Tibial nerve (tissue), 3 donors: ENCODE data around the gene FBXL22.

Experiments used
- CTCF ChIP-seq, 5 experiments: fragments of 200-600 bp in 3 of 5; fragments of 450-650 bp in 2 of 5; sonication (generic) in 3 of 5; IDR thresholded peaks; one replicate each; pipeline ENCODE4 v1.5.1; 2016 to 2019; ENCODE audit warnings: antibody characterized with exemption in 5 of 5, mild to moderate bottlenecking in 3 of 5, moderate library complexity in 2 of 5
- POLR2A ChIP-seq, 2 donors: fragments of 450-650 bp; IDR thresholded peaks; one replicate each; pipeline ENCODE4 v1.6.1; 2017; ENCODE audit warnings: antibody characterized with exemption in 2 of 2, mild to moderate bottlenecking in 2 of 2, moderate library complexity in 2 of 2

GRCh38 chr15:63605036-63605435 is 7.8 kb downstream of the FBXL22 start:
- TF ChIP-seq POLR2A (IDR thresholded peaks at IDR 0.05) (no peak), CTCF (IDR thresholded peaks at IDR 0.05) (no peak)
